A549 (cell line): ENCODE results near the gene TAGAP. TPM values are rescaled to one million over a fixed set of nuclear protein-coding genes. Genes with fewer than 3 reads are reported as not detected.

Experiments used
- ATAC-seq, 2 experiments: fragments of 200-7000 bp in 1 of 2; fragments of >200 bp in 1 of 2; cut with Nextera tagmentation in 1 of 2; cut with Tn5 transposase in 1 of 2; 3 replicates each; pipeline versions ENCODE4 v1.8.0 to v1.9.1; 2018 to 2020; ENCODE audit warnings: mild to moderate bottlenecking in 1 of 2, moderate library complexity in 1 of 2
- CTCF ChIA-PET: fragments of 300-600 bp; sonication (Branson Sonifier 250); formaldehyde crosslinking; extraction: SDS; loops from one replicate; lab custom pipeline; 2021; ENCODE audit warnings: antibody characterized with exemption, inconsistent platforms; lab: Yijun Ruan, JAX
- POLR2A ChIA-PET: fragments of 350-600 bp; formaldehyde crosslinking; extraction: SDS; loops from one replicate; lab custom pipeline; 2021; ENCODE audit warnings: antibody characterized with exemption, inconsistent platforms; lab: Yijun Ruan, JAX
- DNase-seq, 2 experiments: peaks; one replicate each; pipeline versions ENCODE4 v3.0.0 to v3.0.0-alpha.2; 2011 to 2016; ENCODE audit warnings: low read depth in 1 of 2, low spot score in 1 of 2
- FAIRE-seq: peaks from 2 replicates; lab custom pipeline; 2011; peaks lifted over from hg19 to GRCh38; lab: Jason Lieb, UNC
- H3K27ac ChIP-seq, 2 experiments: fragments of >200 bp; sonication (Bioruptor Twin); formaldehyde crosslinking; 3 replicates each; pipeline ENCODE4 v1.5.1; 2016 to 2017
- H3K4me1 ChIP-seq: fragments of >200 bp; sonication (Bioruptor Twin); formaldehyde crosslinking; 3 replicates; pipeline ENCODE4 v1.6.1; 2016
- H3K4me2 ChIP-seq: fragments of >200 bp; sonication (Bioruptor Twin); formaldehyde crosslinking; 3 replicates; pipeline ENCODE4 v1.6.1; 2016
- H3K4me3 ChIP-seq: fragments of >200 bp; sonication (Bioruptor Twin); formaldehyde crosslinking; 3 replicates; pipeline ENCODE4 v1.5.1; 2016
- H3K9me3 ChIP-seq: fragments of >200 bp; sonication (Bioruptor Twin); formaldehyde crosslinking; 3 replicates; pipeline ENCODE4 v1.6.1; 2016
- ATOH8 ChIP-seq: fragments of 250-450 bp; sonication (Bioruptor Pico); IDR thresholded peaks from 2 replicates; pipeline ENCODE4 v1.5.0; 2020; ENCODE audit warnings: low read depth, mild to moderate bottlenecking, moderate library complexity
- BCL3 ChIP-seq: fragments of >200 bp; sonication (Bioruptor Twin); formaldehyde crosslinking; IDR thresholded peaks from 3 replicates; pipeline ENCODE4 v1.6.1; 2016
- BHLHE40 ChIP-seq: IDR thresholded peaks from 2 replicates; pipeline ENCODE4 v1.6.1; 2012; ENCODE audit warnings: low read depth, low read length, inconsistent platforms
- CBX8 ChIP-seq: fragments of 200-600 bp; sonication (generic); IDR thresholded peaks from 2 replicates; pipeline ENCODE4 v1.6.1; 2016
- CHD2 ChIP-seq: fragments of 150-350 bp; IDR thresholded peaks from 2 replicates; pipeline ENCODE4 v1.6.1; 2014; ENCODE audit warnings: low read length; ENCODE audit not compliant: partially characterized antibody
- CTCF ChIP-seq: fragments of >200 bp; sonication (Bioruptor Twin); formaldehyde crosslinking; IDR thresholded peaks from 3 replicates; pipeline ENCODE4 v1.5.1; 2016
- EHF ChIP-seq: fragments of 250-450 bp; sonication (Bioruptor Pico); IDR thresholded peaks from 2 replicates; pipeline ENCODE4 v1.5.0; 2020; ENCODE audit warnings: mild to moderate bottlenecking
- EHMT2 ChIP-seq: fragments of 200-600 bp; sonication (generic); IDR thresholded peaks from 2 replicates; pipeline ENCODE4 v1.6.1; 2016; ENCODE audit warnings: antibody characterized with exemption, low read depth, mild to moderate bottlenecking, moderate library complexity
- FOSB ChIP-seq: fragments of 250-450 bp; sonication (Bioruptor Pico); IDR thresholded peaks from 2 replicates; pipeline ENCODE4 v1.5.0; 2020; ENCODE audit warnings: mild to moderate bottlenecking, moderate library complexity
- HDAC2 ChIP-seq: fragments of 200-600 bp; sonication (generic); IDR thresholded peaks from 2 replicates; pipeline ENCODE4 v1.6.1; 2016
- HES2 ChIP-seq: fragments of >200 bp; sonication (Bioruptor Twin); formaldehyde crosslinking; IDR thresholded peaks from 2 replicates; pipeline ENCODE4 v1.6.1; 2016
- HMGXB4 ChIP-seq: fragments of 250-450 bp; sonication (Bioruptor Pico); IDR thresholded peaks from 2 replicates; pipeline ENCODE4 v1.5.0; 2021; ENCODE audit warnings: mild to moderate bottlenecking, moderate library complexity, borderline replicate concordance
- JUN ChIP-seq, 2 experiments: fragments of >200 bp; sonication (Bioruptor Twin); formaldehyde crosslinking; IDR thresholded peaks; 2 replicates in 1 of 2; 3 replicates in 1 of 2; pipeline ENCODE4 v1.6.1; 2016 to 2017
- MAFK ChIP-seq: fragments of 450-650 bp; IDR thresholded peaks from 2 replicates; pipeline ENCODE4 v1.6.1; 2014; ENCODE audit not compliant: partially characterized antibody
- POLR2AphosphoS2 ChIP-seq: conservative IDR thresholded peaks from 2 replicates; pipeline ENCODE4 v1.6.1; 2012; ENCODE audit warnings: low read length, improper control_type of control experiment, inconsistent platforms
- RCOR1 ChIP-seq: fragments of 150-350 bp; IDR thresholded peaks from 2 replicates; pipeline ENCODE4 v1.6.1; 2014; ENCODE audit warnings: antibody characterized with exemption, low read length, low read depth
- RFX5 ChIP-seq: fragments of 450-650 bp; IDR thresholded peaks from 2 replicates; pipeline ENCODE4 v1.7.1; 2014; ENCODE audit warnings: antibody characterized with exemption, mild to moderate bottlenecking, moderate library complexity
- TFCP2L1 ChIP-seq: fragments of 250-450 bp; sonication (Bioruptor Pico); IDR thresholded peaks from 2 replicates; pipeline ENCODE4 v1.5.0; 2021; ENCODE audit warnings: mild to moderate bottlenecking
- TP53 ChIP-seq: fragments of 250-450 bp; sonication (Bioruptor Pico); IDR thresholded peaks from 2 replicates; pipeline ENCODE4 v1.5.0; 2021; ENCODE audit warnings: mild to moderate bottlenecking, moderate library complexity
- ZC3H11A ChIP-seq: fragments of 450-650 bp; IDR thresholded peaks from 2 replicates; pipeline ENCODE4 v1.6.1; 2014; ENCODE audit warnings: antibody characterized with exemption, mild to moderate bottlenecking
- ZNF302 ChIP-seq: fragments of 250-450 bp; sonication (Bioruptor Pico); IDR thresholded peaks from 2 replicates; pipeline ENCODE4 v1.9.0; 2021; ENCODE audit warnings: inconsistent platforms, mild to moderate bottlenecking, moderate library complexity
- ZSCAN20 ChIP-seq: fragments of 250-450 bp; sonication (Bioruptor Pico); IDR thresholded peaks from 2 replicates; pipeline ENCODE4 v1.8.0; 2022; ENCODE audit warnings: mild to moderate bottlenecking, moderate library complexity
- WGBS: methylation state at CpG from one replicate; pipeline ENCODE4 v1.1.6; 2017; ENCODE audit errors: missing lambda C conversion rate; 5-methylcytosine and 5-hydroxymethylcytosine counted together
- polyA plus RNA-seq, 4 experiments: library from polyadenylated mRNA; depleted of rRNA in 3 of 4; stranded (reverse); fragments of >200 nt; fragmentation: RNase III in 1 of 4; extraction: RNeasy Plus Mini Kit Qiagen cat#74134 plus additional on column Dnase treatment in 1 of 4; gene quantifications; 2 replicates in 3 of 4; 3 replicates in 1 of 4; pipeline ENCODE4 v1.2.3, GENCODE V29; 2011 to 2017

TAGAP gene
- polyA plus RNA-seq, 2 of the 4 experiments (the other 2 are of a cell fraction): not detected

- CTCF ChIA-PET: interaction anchor here (1.1 to 1.6 kb wide), 4 partner anchors 25 to 419 kb away, joined by 3 to 7 read pairs (median 4); no protein-coding TSS in a partner anchor
- DNase-seq: no peak
- ATAC-seq: no peak
- H3K4me3 ChIP-seq: no peak overlapping the region
- H3K4me2 ChIP-seq: no peak overlapping the region
- H3K9me3 ChIP-seq: no peaks in the 10 kb centered on the region
- POLR2A ChIA-PET: no interaction called here
- no peak overlapping the region for H3K27ac ChIP-seq
- no peak for FAIRE-seq
- TF ChIP-seq CBX8: no peak
- no peak for TF ChIP-seq ZC3H11A
- TF ChIP-seq ZNF302 (CRISPR knock-in tag): no peak
- TF ChIP-seq JUN (IDR thresholded peaks at IDR 0.05): no peak
- no peak for TF ChIP-seq EHF (CRISPR knock-in tag)
- no peak for TF ChIP-seq BCL3
- no peak for TF ChIP-seq TP53 (CRISPR knock-in tag)
- TF ChIP-seq HES2: no peak
- no peak for TF ChIP-seq CHD2
- WGBS: 3% methylated on average over 3 of the region's 3 CpGs
- no peaks in the 10 kb centered on the region; the same call in 2 of the 3 replicates for H3K4me1 ChIP-seq
Measured at GRCh38 chr6:159079367-159079766, 34.6 kb upstream of the TAGAP start.

- DNase-seq (no peak), ATAC-seq (no peak)
- no peaks in the 10 kb centered on the region for H3K9me3 ChIP-seq
- TF ChIP-seq CTCF: no peak
- no peak for TF ChIP-seq HDAC2
- no peak for TF ChIP-seq RCOR1
- no peak for TF ChIP-seq EHMT2
- TF ChIP-seq TFCP2L1 (CRISPR knock-in tag): no peak
- no peak for TF ChIP-seq RFX5
- TF ChIP-seq MAFK: no peak
- no peak for TF ChIP-seq FOSB (CRISPR knock-in tag)
- TF ChIP-seq POLR2AphosphoS2: no peak
- no peak for TF ChIP-seq ATOH8 (CRISPR knock-in tag)
- no peak for TF ChIP-seq BHLHE40
- TF ChIP-seq ZSCAN20: no peak
- no peak for TF ChIP-seq HMGXB4 (CRISPR knock-in tag)
- TF ChIP-seq, all 56 proteins: peak for 0
- no peaks in the 10 kb centered on the region for H3K4me1 ChIP-seq
- ChIA-PET POLR2A (no interaction called here), CTCF (interaction anchor here (1.1 to 1.9 kb wide), 3 partner anchors 27 to 58 kb away, joined by 3 to 5 read pairs (median 4); no protein-coding TSS in a partner anchor)
- no peak overlapping the region for H3K27ac ChIP-seq
- WGBS: 38% methylated on average over 12 of the region's 13 CpGs
- no peak overlapping the region for H3K4me2 ChIP-seq
- FAIRE-seq: no peak
- H3K4me3 ChIP-seq: no peak overlapping the region
Measured at GRCh38 chr6:159077123-159077522, 32.3 kb upstream of the TAGAP start.
